ENCODE results near the gene CLDN8. TPM values are rescaled to one million over a fixed set of nuclear protein-coding genes. Genes with fewer than 3 reads are reported as not detected.

Gene CLDN8
- total RNA-seq, 4 donors from 2014 or later: not detected

DNA sequence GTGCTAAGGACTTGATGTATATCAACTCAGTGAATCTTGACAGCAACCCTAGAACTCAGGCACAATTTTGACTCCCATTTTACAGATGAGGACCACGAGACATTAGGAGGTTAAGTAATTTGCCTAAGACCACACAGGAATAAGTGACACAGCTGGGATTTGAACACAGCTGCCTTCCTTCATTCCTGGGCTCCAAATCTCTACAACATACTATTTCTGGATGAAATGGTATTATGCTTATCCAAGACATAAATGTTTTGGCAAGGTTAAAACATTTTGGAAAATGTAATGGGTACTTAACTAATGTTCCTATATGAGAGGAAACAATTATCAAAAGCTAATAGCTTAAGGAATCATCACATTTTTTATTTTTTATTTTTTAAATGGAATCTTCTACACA, 4.8 kb downstream of the CLDN8 start:
- no peak for DNase-seq
- Histone ChIP-seq H3K9me3 (no peaks in the 10 kb centered on the region), H3K27ac (no peak overlapping the region), H3K27me3 (no peaks in the 10 kb centered on the region), H3K4me3 (no peak overlapping the region), H3K4me1 (no peaks in the 10 kb centered on the region), H3K36me3 (no peaks in the 10 kb centered on the region)
- intact Hi-C loops (cut with DNase I; ENCODE audit: low total_unique reads): no loop called here
- no peak for TF ChIP-seq POLR2A (IDR thresholded peaks at IDR 0.05)
- TF ChIP-seq, protein P1, sequence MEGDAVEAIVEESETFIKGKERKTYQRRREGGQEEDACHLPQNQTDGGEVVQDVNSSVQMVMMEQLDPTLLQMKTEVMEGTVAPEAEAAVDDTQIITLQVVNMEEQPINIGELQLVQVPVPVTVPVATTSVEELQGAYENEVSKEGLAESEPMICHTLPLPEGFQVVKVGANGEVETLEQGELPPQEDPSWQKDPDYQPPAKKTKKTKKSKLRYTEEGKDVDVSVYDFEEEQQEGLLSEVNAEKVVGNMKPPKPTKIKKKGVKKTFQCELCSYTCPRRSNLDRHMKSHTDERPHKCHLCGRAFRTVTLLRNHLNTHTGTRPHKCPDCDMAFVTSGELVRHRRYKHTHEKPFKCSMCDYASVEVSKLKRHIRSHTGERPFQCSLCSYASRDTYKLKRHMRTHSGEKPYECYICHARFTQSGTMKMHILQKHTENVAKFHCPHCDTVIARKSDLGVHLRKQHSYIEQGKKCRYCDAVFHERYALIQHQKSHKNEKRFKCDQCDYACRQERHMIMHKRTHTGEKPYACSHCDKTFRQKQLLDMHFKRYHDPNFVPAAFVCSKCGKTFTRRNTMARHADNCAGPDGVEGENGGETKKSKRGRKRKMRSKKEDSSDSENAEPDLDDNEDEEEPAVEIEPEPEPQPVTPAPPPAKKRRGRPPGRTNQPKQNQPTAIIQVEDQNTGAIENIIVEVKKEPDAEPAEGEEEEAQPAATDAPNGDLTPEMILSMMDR (IDR thresholded peaks at IDR 0.05): no peak

DNA sequence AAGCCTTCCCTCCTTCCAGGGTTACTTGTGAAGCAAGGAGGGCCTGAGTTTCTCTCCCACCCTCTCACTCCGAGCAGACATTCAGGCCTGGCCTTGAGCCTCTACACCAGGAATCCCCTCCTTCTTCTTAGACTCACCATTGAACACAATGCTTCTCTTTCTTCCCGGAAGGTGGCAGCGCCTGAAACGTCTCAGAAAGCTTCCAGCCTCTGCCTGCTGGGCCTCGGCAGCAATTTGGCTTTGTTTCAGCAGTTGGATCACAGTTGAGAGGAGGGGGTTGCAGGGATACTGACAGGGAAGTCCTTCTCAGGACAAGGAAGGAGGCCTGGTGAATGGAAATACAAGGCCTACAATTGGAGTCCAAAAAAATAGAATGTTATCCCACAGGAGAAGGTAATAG, 6.3 kb downstream of the CLDN8 start:
- TF ChIP-seq POLR2A (IDR thresholded peaks at IDR 0.05): no peak
- TF ChIP-seq, protein P1 (IDR thresholded peaks at IDR 0.05): no peak
- no peak overlapping the region for H3K27ac ChIP-seq
- intact Hi-C loops (cut with DNase I; ENCODE audit: low total_unique reads): no loop called here

DNA sequence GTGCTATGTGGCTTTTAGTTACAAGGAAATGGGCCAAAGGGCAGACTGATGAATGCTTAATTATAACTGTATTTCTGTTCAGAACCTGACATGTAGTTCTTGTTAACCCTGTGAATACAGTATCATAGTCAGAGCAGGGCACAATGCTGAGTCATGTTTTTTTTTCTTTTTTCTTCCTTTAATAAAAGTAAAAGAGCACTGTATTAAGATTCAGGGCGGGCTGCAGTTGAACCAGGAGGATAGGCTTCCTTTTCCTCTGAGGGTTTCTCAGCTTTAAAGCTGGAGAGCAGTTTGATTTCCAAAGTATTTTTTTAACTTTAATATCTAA, 8.7 kb downstream of the CLDN8 start:
- H3K27ac ChIP-seq: no peak overlapping the region
- no peaks in the 10 kb centered on the region for H3K27me3 ChIP-seq
- no peaks in the 10 kb centered on the region for H3K4me1 ChIP-seq
- no peaks in the 10 kb centered on the region for H3K36me3 ChIP-seq
- no peak overlapping the region for H3K4me3 ChIP-seq
- no peaks in the 10 kb centered on the region for H3K9me3 ChIP-seq
- DNase-seq: no peak
- intact Hi-C loops (cut with DNase I; ENCODE audit: low total_unique reads): no loop called here
- no peak for TF ChIP-seq POLR2A (IDR thresholded peaks at IDR 0.05)
- TF ChIP-seq, protein P1 (IDR thresholded peaks at IDR 0.05): no peak

More for the DNA sequence above, 6.3 kb downstream of the CLDN8 start:
- H3K4me1 ChIP-seq: no peaks in the 10 kb centered on the region
- DNase-seq: no peak
- no peaks in the 10 kb centered on the region for H3K27me3 ChIP-seq
- H3K4me3 ChIP-seq: no peak overlapping the region
- H3K9me3 ChIP-seq: no peaks in the 10 kb centered on the region
- no peaks in the 10 kb centered on the region for H3K36me3 ChIP-seq

DNA sequence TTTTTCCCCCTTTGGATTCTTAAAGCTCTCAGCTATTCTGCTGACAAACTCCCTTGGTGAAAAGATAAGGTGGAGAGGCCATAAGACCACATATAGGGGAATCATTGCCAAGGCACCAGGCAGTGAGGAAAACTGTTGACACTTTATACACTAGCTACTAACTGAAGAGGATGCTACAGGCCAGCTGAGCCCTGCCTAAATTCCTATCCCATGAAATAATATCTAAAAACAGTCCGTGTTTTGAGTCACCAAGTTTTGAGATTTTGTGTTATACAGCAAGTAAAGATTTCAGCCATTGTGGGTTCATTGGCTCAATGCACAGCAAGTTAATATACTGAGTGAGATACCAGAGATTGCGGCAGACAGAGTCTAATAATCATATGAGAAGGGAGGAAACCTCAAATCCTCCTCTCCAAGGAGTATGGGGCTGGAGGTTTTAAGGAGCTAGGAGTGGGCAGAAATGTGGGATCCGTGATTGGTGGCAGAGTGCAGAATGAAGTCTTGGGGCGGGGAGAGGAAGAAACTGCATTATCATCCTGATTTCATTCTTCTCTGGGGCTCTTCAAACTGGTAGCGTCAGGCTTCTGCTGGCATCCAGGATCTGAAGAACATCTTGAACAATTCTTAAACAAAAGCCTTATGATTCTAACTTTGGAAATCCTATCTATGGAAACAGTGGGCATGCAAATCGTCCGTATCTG, 9.2 kb downstream of the CLDN8 start:
- Histone ChIP-seq H3K27me3 (no peaks in the 10 kb centered on the region), H3K4me3 (no peak overlapping the region), H3K9me3 (no peaks in the 10 kb centered on the region), H3K4me1 (no peaks in the 10 kb centered on the region), H3K27ac (no peak overlapping the region), H3K36me3 (no peaks in the 10 kb centered on the region)
- intact Hi-C loops (cut with DNase I; ENCODE audit: low total_unique reads): no loop called here
- DNase-seq: no peak
- no peak for TF ChIP-seq POLR2A (IDR thresholded peaks at IDR 0.05)

DNA sequence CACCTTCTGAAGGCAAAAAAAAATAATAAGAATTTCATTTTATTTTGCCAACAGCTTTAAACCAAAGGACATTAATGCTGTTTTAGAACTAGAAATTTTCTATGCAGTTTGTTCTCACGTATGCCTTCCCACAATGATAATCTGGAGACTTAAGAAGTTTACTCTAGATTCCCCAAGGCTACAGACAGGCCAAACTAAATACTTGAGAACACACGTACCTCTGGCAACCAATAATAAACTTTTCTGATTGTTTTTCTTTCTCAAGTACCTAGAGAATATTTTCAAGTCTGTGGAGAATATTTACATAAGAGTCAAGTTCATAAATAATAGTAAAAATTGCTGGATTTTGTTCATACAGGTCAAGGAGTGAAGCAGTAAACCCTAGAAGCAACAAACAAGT, 15.9 kb downstream of the CLDN8 start:
- Histone ChIP-seq H3K36me3 (no peaks in the 10 kb centered on the region), H3K4me1 (no peaks in the 10 kb centered on the region), H3K27ac (no peak overlapping the region), H3K27me3 (no peaks in the 10 kb centered on the region), H3K9me3 (no peaks in the 10 kb centered on the region), H3K4me3 (no peak overlapping the region)
- TF ChIP-seq POLR2A (IDR thresholded peaks at IDR 0.05): no peak
- TF ChIP-seq, protein P1 (IDR thresholded peaks at IDR 0.05): no peak
- DNase-seq: no peak
- intact Hi-C loops (cut with DNase I; ENCODE audit: low total_unique reads): no loop called here
